Breast epithelium (tissue), 4 donors: ENCODE results near the gene TRAPPC6A. TPM values are rescaled to one million over a fixed set of nuclear protein-coding genes. Genes with fewer than 3 reads are reported as not detected.
A peak's percentile ranks its signal among the peaks of the same experiment; 100 is the strongest.

Source experiments
- DNase-seq, 2 donors: peaks; one replicate each; pipeline ENCODE4 v3.0.0-alpha.2; 2019; ENCODE audit warnings: low spot score in 2 of 2
- H3K27ac ChIP-seq, 2 donors: fragments of 200-600 bp; sonication (generic) in 1 of 2; one replicate each; pipeline ENCODE4 v1.5.1; 2016 to 2019; ENCODE audit warnings: mild to moderate bottlenecking in 1 of 2
- H3K27me3 ChIP-seq, 2 donors: fragments of 200-600 bp; sonication (generic) in 1 of 2; one replicate each; pipeline versions ENCODE4 v1.5.1 to v1.6.0; 2017 to 2019; ENCODE audit warnings: control low read depth in 1 of 2, mild to moderate bottlenecking in 1 of 2
- H3K36me3 ChIP-seq: fragments of 200-600 bp; one replicate; pipeline ENCODE4 v1.5.1; 2019
- H3K4me1 ChIP-seq, 2 donors: fragments of 200-600 bp; sonication (generic); one replicate each; pipeline ENCODE4 v1.5.1; 2016 to 2019; ENCODE audit warnings: control low read depth in 1 of 2
- H3K4me3 ChIP-seq, 3 donors: fragments of 200-600 bp; sonication (generic); 1 replicate in 2 of 3; 2 replicates in 1 of 3; pipeline ENCODE4 v1.5.1; 2016 to 2019; ENCODE audit warnings: mild to moderate bottlenecking in 3 of 3, moderate library complexity in 2 of 3
- H3K9me3 ChIP-seq, 2 donors: fragments of 200-600 bp; sonication (generic) in 1 of 2; one replicate each; pipeline ENCODE4 v1.5.1; 2016 to 2019; ENCODE audit warnings: control low read depth in 1 of 2
- CTCF ChIP-seq, 3 donors: fragments of 450-650 bp; IDR thresholded peaks; one replicate each; pipeline ENCODE4 v1.5.1; 2016 to 2017; ENCODE audit warnings: antibody characterized with exemption in 3 of 3, mild to moderate bottlenecking in 3 of 3, moderate library complexity in 3 of 3
- POLR2A ChIP-seq: fragments of 450-650 bp; IDR thresholded peaks from one replicate; pipeline ENCODE4 v1.6.1; 2016; ENCODE audit warnings: antibody characterized with exemption, mild to moderate bottlenecking, moderate library complexity
- POLR2AphosphoS5 ChIP-seq, 3 donors: sonication (generic); formaldehyde crosslinking; IDR thresholded peaks; one replicate each; pipeline ENCODE4 v1.6.1; 2017; ENCODE audit warnings: antibody characterized with exemption in 3 of 3
- intact Hi-C: fragments of 100-400 bp; cut with DNase I; formaldehyde crosslinking; loops from one replicate; pipeline ENCODE4 v1.15.1; 2023; ENCODE audit warnings: low total_unique reads
- total RNA-seq, 3 donors: library from RNA; depleted of rRNA; stranded (reverse); fragments of >200 nt; gene quantifications; one replicate each; pipeline ENCODE4 v1.1.0, GENCODE V29; 2016

The TRAPPC6A gene
- total RNA-seq, 3 donors from 2014 or later = 29.5 to 54.4 (median 34.7) TPM

GRCh38 chr19:45178262-45179071 lies 430 bp upstream of the TRAPPC6A start, which contains the start of gene BLOC1S3:
TSS of gene BLOC1S3 (plus strand) at chr19:45178784. CDS start at chr19:45179297, 513 bp downstream.
- Histone ChIP-seq H3K27me3 (no peaks in the 10 kb centered on the region), H3K27ac (peak within 1 kb of the TSS; percentile 95 to 97), H3K36me3 (no peaks in the 10 kb centered on the region), H3K4me3 (peak within 1 kb of the TSS; percentile 91 to 92 (median 91)), H3K4me1 (peaks cover 0 to 2% of the 10 kb centered on the region in 2 donors), H3K9me3 (no peaks in the 10 kb centered on the region)
- intact Hi-C loops = no loop called here
- peak; percentile 34 to 88 (median 88) for TF ChIP-seq POLR2AphosphoS5 (IDR thresholded peaks at IDR 0.05)
- TF ChIP-seq CTCF (IDR thresholded peaks at IDR 0.05) = peak in 2 of 3 donors; percentile 34 to 51
- peak; percentile 45 for TF ChIP-seq POLR2A
- peak; percentile 100 for DNase-seq

GRCh38 chr19:45175515-45176345 lies 2.3 kb downstream of the TRAPPC6A start:
- no peak for TF ChIP-seq CTCF (IDR thresholded peaks at IDR 0.05)
- no peak for TF ChIP-seq POLR2AphosphoS5 (IDR thresholded peaks at IDR 0.05)
- TF ChIP-seq POLR2A = no peak
- no peak for DNase-seq
- intact Hi-C loops = no loop called here

GRCh38 chr19:45173816-45174215 lies 4.2 kb downstream of the TRAPPC6A start:
- Histone ChIP-seq H3K36me3 (no peaks in the 10 kb centered on the region), H3K4me1 (peaks cover 0 to 7% of the 10 kb centered on the region in 2 donors), H3K4me3 (no peak overlapping the region), H3K27me3 (no peaks in the 10 kb centered on the region), H3K9me3 (no peaks in the 10 kb centered on the region), H3K27ac (no peak overlapping the region)
- DNase-seq = no peak
- intact Hi-C loops = no loop called here
- no peak for TF ChIP-seq CTCF (IDR thresholded peaks at IDR 0.05)
- TF ChIP-seq POLR2A = no peak
- no peak for TF ChIP-seq POLR2AphosphoS5 (IDR thresholded peaks at IDR 0.05)

More at GRCh38 chr19:45175515-45176345, 2.3 kb downstream of the TRAPPC6A start:
- Histone ChIP-seq H3K4me1 (peaks cover 0 to 9% of the 10 kb centered on the region in 2 donors), H3K27me3 (no peaks in the 10 kb centered on the region), H3K9me3 (no peaks in the 10 kb centered on the region), H3K36me3 (no peaks in the 10 kb centered on the region), H3K27ac (no peak overlapping the region), H3K4me3 (no peak overlapping the region)

- Histone ChIP-seq H3K4me3 (no peak overlapping the region), H3K27ac (peak overlapping the region in 1 of 2 donors; percentile 66), H3K4me1 (peaks cover 0 to 7% of the 10 kb centered on the region in 2 donors), H3K36me3 (no peaks in the 10 kb centered on the region), H3K9me3 (no peaks in the 10 kb centered on the region), H3K27me3 (no peaks in the 10 kb centered on the region)
- intact Hi-C loops = no loop called here
- DNase-seq = no peak
- TF ChIP-seq POLR2A (no peak), CTCF (IDR thresholded peaks at IDR 0.05) (no peak), POLR2AphosphoS5 (IDR thresholded peaks at IDR 0.05) (no peak)
Observed at GRCh38 chr19:45172611-45173208, 5.3 kb downstream of the TRAPPC6A start.
